Measurements from ENCODE around the gene STRIP2. TPM values are rescaled to one million over a fixed set of nuclear protein-coding genes. Genes with fewer than 3 reads are reported as not detected.

STRIP2 gene
- 5.3 TPM for polyA plus RNA-seq (2013, experiment 1 of 2)
- polyA plus RNA-seq (2013, experiment 2 of 2) = 5.9 TPM

GRCh38 chr7:129433847-129434674 is at the start of gene STRIP2:
Gene STRIP2 (plus strand): TSS chr7:129434432. CDS start chr7:129434473, 41 bp downstream.
- peaks cover 13% of the 10 kb centered on the region for H3K4me1 ChIP-seq (ENCODE audit: insufficient read depth, low read length)
- under 1% methylated on average over 75 of the region's 75 CpGs for WGBS
- no peaks in the 10 kb centered on the region for H3K9me3 ChIP-seq (ENCODE audit: insufficient read depth, low read depth, low read length)
- H3K27me3 ChIP-seq (ENCODE audit: insufficient read depth, low read length) = peaks cover 31% of the 10 kb centered on the region
- H3K27ac ChIP-seq (ENCODE audit: low read depth, low read length) = peak within 1 kb of the TSS; percentile 86; the same call in 1 of the 2 replicates
- H3K4me3 ChIP-seq (ENCODE audit: low read length) = peak within 1 kb of the TSS; percentile 89
- H3K9ac ChIP-seq (ENCODE audit: low read depth, low read length) = peak within 1 kb of the TSS; percentile 63
- no peaks in the 10 kb centered on the region for H3K36me3 ChIP-seq (ENCODE audit: insufficient read depth, low read length)

GRCh38 chr7:129385116-129385515 is 49.1 kb upstream of the STRIP2 start:
- Histone ChIP-seq H3K9me3 (ENCODE audit: insufficient read depth, low read depth, low read length) (no peaks in the 10 kb centered on the region), H3K36me3 (ENCODE audit: insufficient read depth, low read length) (peaks cover 3% of the 10 kb centered on the region), H3K27me3 (ENCODE audit: insufficient read depth, low read length) (no peaks in the 10 kb centered on the region), H3K4me1 (ENCODE audit: insufficient read depth, low read length) (peaks cover 35% of the 10 kb centered on the region), H3K27ac (ENCODE audit: low read depth, low read length) (no peak overlapping the region), H3K4me3 (ENCODE audit: low read length) (no peak overlapping the region), H3K9ac (ENCODE audit: low read depth, low read length) (no peak overlapping the region)
- 13% methylated on average over 1 of the region's 1 CpG for WGBS

GRCh38 chr7:129385598-129385997 is 48.6 kb upstream of the STRIP2 start:
- Histone ChIP-seq H3K27me3 (ENCODE audit: insufficient read depth, low read length) (no peaks in the 10 kb centered on the region), H3K9ac (ENCODE audit: low read depth, low read length) (no peak overlapping the region), H3K36me3 (ENCODE audit: insufficient read depth, low read length) (peaks cover 8% of the 10 kb centered on the region), H3K4me1 (ENCODE audit: insufficient read depth, low read length) (peaks cover 35% of the 10 kb centered on the region), H3K27ac (ENCODE audit: low read depth, low read length) (no peak overlapping the region), H3K9me3 (ENCODE audit: insufficient read depth, low read depth, low read length) (no peaks in the 10 kb centered on the region), H3K4me3 (ENCODE audit: low read length) (no peak overlapping the region)
- 89% methylated on average over 2 of the region's 4 CpGs for WGBS

- Histone ChIP-seq H3K4me3 (ENCODE audit: low read length) (no peak overlapping the region), H3K9me3 (ENCODE audit: insufficient read depth, low read depth, low read length) (no peaks in the 10 kb centered on the region)
Observed at GRCh38 chr7:129386506-129386905, 47.7 kb upstream of the STRIP2 start.

GRCh38 chr7:129387537-129387936 is 46.7 kb upstream of the STRIP2 start:
- Histone ChIP-seq H3K36me3 (ENCODE audit: insufficient read depth, low read length) (peaks cover 16% of the 10 kb centered on the region), H3K9ac (ENCODE audit: low read depth, low read length) (0 out of 2 replicates have a peak overlapping the region, but pooled peaks have one; percentile 5), H3K4me1 (ENCODE audit: insufficient read depth, low read length) (peaks cover 35% of the 10 kb centered on the region), H3K27me3 (ENCODE audit: insufficient read depth, low read length) (no peaks in the 10 kb centered on the region), H3K9me3 (ENCODE audit: insufficient read depth, low read depth, low read length) (no peaks in the 10 kb centered on the region), H3K27ac (ENCODE audit: low read depth, low read length) (no peak overlapping the region), H3K4me3 (ENCODE audit: low read length) (no peak overlapping the region)
- WGBS = 89% methylated on average over 2 of the region's 2 CpGs

More at GRCh38 chr7:129386506-129386905, 47.7 kb upstream of the STRIP2 start:
- no peak overlapping the region for H3K27ac ChIP-seq (ENCODE audit: low read depth, low read length)
- H3K36me3 ChIP-seq (ENCODE audit: insufficient read depth, low read length) = peaks cover 13% of the 10 kb centered on the region
- H3K27me3 ChIP-seq (ENCODE audit: insufficient read depth, low read length) = no peaks in the 10 kb centered on the region
- H3K4me1 ChIP-seq (ENCODE audit: insufficient read depth, low read length) = peaks cover 35% of the 10 kb centered on the region
- H3K9ac ChIP-seq (ENCODE audit: low read depth, low read length) = no peak overlapping the region

- peaks cover 35% of the 10 kb centered on the region for H3K4me1 ChIP-seq (ENCODE audit: insufficient read depth, low read length)
- H3K4me3 ChIP-seq (ENCODE audit: low read length) = no peak overlapping the region
- 92% methylated on average over 8 of the region's 8 CpGs for WGBS
- peaks cover 16% of the 10 kb centered on the region for H3K36me3 ChIP-seq (ENCODE audit: insufficient read depth, low read length)
- H3K9me3 ChIP-seq (ENCODE audit: insufficient read depth, low read depth, low read length) = no peaks in the 10 kb centered on the region
- no peaks in the 10 kb centered on the region for H3K27me3 ChIP-seq (ENCODE audit: insufficient read depth, low read length)
- no peak overlapping the region for H3K9ac ChIP-seq (ENCODE audit: low read depth, low read length)
- no peak overlapping the region for H3K27ac ChIP-seq (ENCODE audit: low read depth, low read length)
Observed at GRCh38 chr7:129388333-129389098, 45.7 kb upstream of the STRIP2 start.

GRCh38 chr7:129389829-129390228 is 44.4 kb upstream of the STRIP2 start:
- Histone ChIP-seq H3K27ac (ENCODE audit: low read depth, low read length) (no peak overlapping the region), H3K4me3 (ENCODE audit: low read length) (no peak overlapping the region), H3K9ac (ENCODE audit: low read depth, low read length) (no peak overlapping the region), H3K4me1 (ENCODE audit: insufficient read depth, low read length) (peaks cover 28% of the 10 kb centered on the region), H3K27me3 (ENCODE audit: insufficient read depth, low read length) (no peaks in the 10 kb centered on the region), H3K36me3 (ENCODE audit: insufficient read depth, low read length) (peaks cover 16% of the 10 kb centered on the region), H3K9me3 (ENCODE audit: insufficient read depth, low read depth, low read length) (no peaks in the 10 kb centered on the region)
- no CpG with 5 or more reads among the region's 1 CpG for WGBS

GRCh38 chr7:129390314-129390713 is 43.9 kb upstream of the STRIP2 start:
- peaks cover 23% of the 10 kb centered on the region for H3K4me1 ChIP-seq (ENCODE audit: insufficient read depth, low read length)
- peaks cover 16% of the 10 kb centered on the region for H3K36me3 ChIP-seq (ENCODE audit: insufficient read depth, low read length)
- no peaks in the 10 kb centered on the region for H3K27me3 ChIP-seq (ENCODE audit: insufficient read depth, low read length)
- no peak overlapping the region for H3K4me3 ChIP-seq (ENCODE audit: low read length)
- no peak overlapping the region for H3K27ac ChIP-seq (ENCODE audit: low read depth, low read length)
- H3K9me3 ChIP-seq (ENCODE audit: insufficient read depth, low read depth, low read length) = no peaks in the 10 kb centered on the region
- no peak overlapping the region for H3K9ac ChIP-seq (ENCODE audit: low read depth, low read length)

GRCh38 chr7:129391546-129392171 is 42.6 kb upstream of the STRIP2 start:
- peaks cover 19% of the 10 kb centered on the region for H3K4me1 ChIP-seq (ENCODE audit: insufficient read depth, low read length)
- WGBS = 94% methylated on average over 2 of the region's 2 CpGs

GRCh38 chr7:129393255-129393654 is 41.0 kb upstream of the STRIP2 start:
- no peaks in the 10 kb centered on the region for H3K27me3 ChIP-seq (ENCODE audit: insufficient read depth, low read length)
- peaks cover 4% of the 10 kb centered on the region; the same call in 1 of the 2 replicates for H3K4me1 ChIP-seq (ENCODE audit: insufficient read depth, low read length)
- H3K27ac ChIP-seq (ENCODE audit: low read depth, low read length) = no peak overlapping the region
- no peak overlapping the region for H3K9ac ChIP-seq (ENCODE audit: low read depth, low read length)
- H3K9me3 ChIP-seq (ENCODE audit: insufficient read depth, low read depth, low read length) = no peaks in the 10 kb centered on the region
- H3K4me3 ChIP-seq (ENCODE audit: low read length) = no peak overlapping the region
- WGBS = 96% methylated on average over 2 of the region's 2 CpGs
- peaks cover 20% of the 10 kb centered on the region for H3K36me3 ChIP-seq (ENCODE audit: insufficient read depth, low read length)

More at GRCh38 chr7:129391546-129392171, 42.6 kb upstream of the STRIP2 start:
- Histone ChIP-seq H3K9ac (ENCODE audit: low read depth, low read length) (no peak overlapping the region), H3K36me3 (ENCODE audit: insufficient read depth, low read length) (peaks cover 16% of the 10 kb centered on the region), H3K4me3 (ENCODE audit: low read length) (no peak overlapping the region), H3K9me3 (ENCODE audit: insufficient read depth, low read depth, low read length) (no peaks in the 10 kb centered on the region), H3K27me3 (ENCODE audit: insufficient read depth, low read length) (no peaks in the 10 kb centered on the region), H3K27ac (ENCODE audit: low read depth, low read length) (no peak overlapping the region)

- Histone ChIP-seq H3K4me3 (ENCODE audit: low read length) (no peak overlapping the region), H3K9me3 (ENCODE audit: insufficient read depth, low read depth, low read length) (no peaks in the 10 kb centered on the region), H3K27ac (ENCODE audit: low read depth, low read length) (no peak overlapping the region), H3K27me3 (ENCODE audit: insufficient read depth, low read length) (no peaks in the 10 kb centered on the region), H3K4me1 (ENCODE audit: insufficient read depth, low read length) (no peaks in the 10 kb centered on the region), H3K36me3 (ENCODE audit: insufficient read depth, low read length) (peaks cover 20% of the 10 kb centered on the region), H3K9ac (ENCODE audit: low read depth, low read length) (no peak overlapping the region)
- over 99% methylated on average over 4 of the region's 4 CpGs for WGBS
Observed at GRCh38 chr7:129394101-129394500, 40.1 kb upstream of the STRIP2 start.

All from HUES64 (cell line).